HUES6 (cell line): ENCODE data around the gene NELFB.

Source experiments
- H3K27ac ChIP-seq: 2 replicates; pipeline ENCODE4 v1.7.0; 2013; ENCODE audit warnings: low read depth, mild to moderate bottlenecking, low read length, inconsistent platforms
- H3K27me3 ChIP-seq: 2 replicates; pipeline ENCODE4 v1.6.1; 2013; ENCODE audit warnings: low read length; ENCODE audit not compliant: control insufficient read depth, insufficient read depth
- H3K36me3 ChIP-seq: 2 replicates; pipeline ENCODE4 v1.6.1; 2013; ENCODE audit warnings: low read length; ENCODE audit not compliant: control insufficient read depth, insufficient read depth
- H3K4me1 ChIP-seq: 2 replicates; pipeline ENCODE4 v1.6.1; 2013; ENCODE audit warnings: low read length; ENCODE audit not compliant: control insufficient read depth, insufficient read depth
- H3K4me3 ChIP-seq: 2 replicates; pipeline ENCODE4 v1.5.1; 2013; ENCODE audit warnings: low read depth, low read length
- H3K9ac ChIP-seq: one replicate; pipeline ENCODE4 v1.6.1; 2013; ENCODE audit warnings: mild to moderate bottlenecking, low read length
- H3K9me3 ChIP-seq: 2 replicates; pipeline ENCODE4 v1.6.1; 2013; ENCODE audit warnings: low read depth, low read length; ENCODE audit not compliant: control insufficient read depth, insufficient read depth

Gene NELFB

GRCh38 chr9:137299938-137300337 lies 44.8 kb downstream of the NELFB start:
- peaks cover 55% of the 10 kb centered on the region for H3K4me1 ChIP-seq
- no peak overlapping the region for H3K27ac ChIP-seq
- H3K9ac ChIP-seq: no peak overlapping the region
- no peaks in the 10 kb centered on the region for H3K36me3 ChIP-seq
- H3K9me3 ChIP-seq: no peaks in the 10 kb centered on the region
- peak overlapping the region; percentile 77 for H3K4me3 ChIP-seq
- peaks cover 56% of the 10 kb centered on the region for H3K27me3 ChIP-seq

- Histone ChIP-seq H3K4me3 (peak overlapping the region; percentile 77), H3K36me3 (no peaks in the 10 kb centered on the region), H3K9me3 (no peaks in the 10 kb centered on the region), H3K9ac (no peak overlapping the region), H3K27ac (no peak overlapping the region), H3K4me1 (peaks cover 60% of the 10 kb centered on the region), H3K27me3 (peaks cover 54% of the 10 kb centered on the region)
These were observed 45.5 kb downstream of the NELFB start for GRCh38 chr9:137300567-137301080.

DNA sequence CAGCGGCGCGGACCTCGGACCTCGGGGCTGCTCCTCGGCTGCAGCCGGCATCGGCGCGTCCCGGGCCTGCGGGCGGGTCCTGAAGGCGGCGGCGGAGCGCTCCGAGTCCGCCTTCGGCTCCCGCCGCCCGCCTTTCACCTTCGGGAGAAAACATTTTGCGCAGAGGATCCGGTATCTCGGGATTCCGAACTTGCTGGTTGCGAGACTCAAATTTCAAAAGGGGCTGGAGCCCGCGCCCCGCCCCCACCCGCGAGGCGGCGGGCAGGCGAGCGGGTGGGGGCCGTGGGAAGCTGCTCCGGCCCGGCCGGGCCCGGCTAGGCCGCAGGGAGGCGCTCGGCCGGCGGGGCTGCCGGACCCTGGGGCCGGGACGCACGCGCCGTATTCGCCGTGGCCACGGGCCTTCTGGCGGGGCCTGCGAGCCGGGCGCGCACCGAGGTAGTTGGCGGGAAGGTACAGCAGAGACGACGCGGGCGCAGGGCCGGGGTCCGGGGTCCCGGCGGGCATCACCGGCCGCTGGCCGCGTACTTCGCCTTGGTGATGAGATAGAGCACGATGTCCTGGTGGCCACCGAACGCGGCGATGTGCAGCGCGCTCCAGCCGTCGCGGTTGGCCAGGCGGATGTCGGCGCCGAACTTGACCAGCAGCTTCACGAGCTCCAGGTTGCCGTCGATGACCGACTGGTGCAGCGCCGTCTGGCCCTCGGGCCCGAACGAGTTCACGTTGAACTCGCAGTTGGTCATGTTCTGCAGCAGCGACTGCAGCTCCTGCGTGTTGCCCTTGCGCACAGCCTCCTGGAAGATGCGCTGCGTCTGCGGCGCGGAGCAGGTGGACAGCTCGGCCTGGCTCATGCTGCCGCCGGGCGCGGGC lies 46.2 kb downstream of the NELFB start:
- peak overlapping the region; percentile 77 for H3K4me3 ChIP-seq
- H3K27me3 ChIP-seq: peaks cover 50% of the 10 kb centered on the region
- no peaks in the 10 kb centered on the region for H3K9me3 ChIP-seq
- no peak overlapping the region for H3K27ac ChIP-seq
- H3K9ac ChIP-seq: peak overlapping the region; percentile 59
- H3K4me1 ChIP-seq: peaks cover 65% of the 10 kb centered on the region
- H3K36me3 ChIP-seq: no peaks in the 10 kb centered on the region

- no peaks in the 10 kb centered on the region for H3K9me3 ChIP-seq
- peaks cover 62% of the 10 kb centered on the region for H3K4me1 ChIP-seq
- H3K36me3 ChIP-seq: no peaks in the 10 kb centered on the region
- H3K4me3 ChIP-seq: peak within 1 kb of the TSS; percentile 77
- peaks cover 42% of the 10 kb centered on the region for H3K27me3 ChIP-seq
- no peak within 1 kb of the TSS for H3K27ac ChIP-seq
- H3K9ac ChIP-seq: peak within 1 kb of the TSS; percentile 59
These were observed 47.0 kb downstream of the NELFB start, which contains the start of gene NRARP for GRCh38 chr9:137302118-137302448. Gene NRARP, minus strand, starts transcription at chr9:137302271. Its CDS starts 343 bp downstream, at chr9:137301928.

DNA sequence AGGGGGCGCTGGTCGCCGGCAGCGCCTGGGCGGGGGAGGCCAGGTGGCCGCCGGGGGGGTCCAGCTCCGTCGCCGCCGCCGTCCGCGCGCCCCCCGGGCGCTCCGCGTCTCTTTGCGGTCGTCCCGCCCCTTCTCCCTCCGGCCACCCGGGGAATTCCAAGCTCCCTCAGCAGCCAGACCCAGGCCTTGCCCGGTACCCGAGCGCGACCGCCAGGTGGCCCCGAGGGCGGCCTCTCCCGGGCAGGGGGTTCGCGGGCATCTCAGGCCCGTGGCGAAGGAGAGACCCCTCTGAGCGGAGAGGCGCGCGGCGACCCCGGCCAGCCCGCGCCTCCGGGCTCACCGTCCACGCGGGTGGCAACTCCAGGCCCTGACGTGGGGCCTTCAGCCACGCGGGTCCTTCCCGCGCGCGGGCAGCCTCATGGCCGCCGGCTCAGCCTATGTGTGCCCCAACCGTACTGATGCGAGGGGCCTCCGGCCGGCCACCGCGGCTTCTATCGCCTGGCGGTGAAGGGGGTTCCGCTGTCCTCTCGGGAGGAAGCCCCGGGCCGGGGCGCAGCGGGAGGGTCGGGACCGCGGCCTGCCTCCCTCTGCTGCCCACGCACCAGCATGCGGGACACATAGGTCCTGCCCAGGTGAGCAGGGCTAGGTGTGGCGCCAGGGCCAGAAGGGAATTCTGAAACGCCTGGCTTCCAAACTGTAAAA lies 47.5 kb downstream of the NELFB start:
- H3K4me1 ChIP-seq: peaks cover 63% of the 10 kb centered on the region
- peak overlapping the region; percentile 22 for H3K9ac ChIP-seq
- H3K36me3 ChIP-seq: no peaks in the 10 kb centered on the region
- no peaks in the 10 kb centered on the region for H3K9me3 ChIP-seq
- no peak overlapping the region for H3K27ac ChIP-seq
- H3K4me3 ChIP-seq: peak overlapping the region; percentile 46
- H3K27me3 ChIP-seq: peaks cover 37% of the 10 kb centered on the region; the same call in 1 of the 2 replicates

DNA sequence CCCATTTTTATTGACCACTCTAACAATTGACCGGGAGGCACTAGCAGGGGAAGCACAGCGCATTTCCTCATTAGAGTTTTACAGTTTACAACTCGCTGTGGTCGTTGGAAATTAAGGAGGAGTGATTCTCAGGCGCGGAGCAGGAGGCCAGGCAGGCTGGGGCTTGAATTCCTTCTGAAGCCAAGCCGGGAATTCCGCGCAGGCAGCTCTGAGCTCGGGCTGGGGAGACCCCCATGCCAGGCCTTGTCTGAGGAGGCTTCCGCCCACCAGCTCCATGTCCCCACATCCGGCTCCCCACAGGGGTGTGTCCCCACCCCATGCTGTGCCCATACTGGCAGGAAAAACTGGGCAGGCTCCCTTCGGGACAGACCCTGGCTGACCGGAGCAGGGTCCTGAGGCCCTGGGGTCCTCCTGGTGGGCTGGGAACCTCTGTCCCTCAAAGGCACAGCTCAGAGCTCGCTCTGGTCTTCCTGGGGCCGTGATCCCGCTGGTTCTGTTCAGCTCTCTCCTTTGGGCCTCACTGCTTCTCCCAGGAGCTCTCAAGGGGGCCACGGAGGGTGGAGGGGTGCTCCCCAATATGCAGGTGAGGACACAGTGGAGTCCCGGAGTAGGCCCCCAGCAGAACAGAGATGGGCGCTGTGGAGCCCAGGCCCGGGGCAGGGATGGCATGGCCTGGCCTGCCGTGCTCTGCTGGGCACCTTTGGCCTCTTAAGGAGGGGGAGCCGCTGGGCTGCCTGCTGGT lies 48.2 kb downstream of the NELFB start:
- H3K4me3 ChIP-seq: peak overlapping the region; percentile 46
- H3K9me3 ChIP-seq: no peaks in the 10 kb centered on the region
- no peaks in the 10 kb centered on the region for H3K36me3 ChIP-seq
- peak overlapping the region; percentile 22 for H3K9ac ChIP-seq
- peaks cover 57% of the 10 kb centered on the region for H3K4me1 ChIP-seq
- H3K27ac ChIP-seq: no peak overlapping the region
- H3K27me3 ChIP-seq: peaks cover 31% of the 10 kb centered on the region; the same call in 1 of the 2 replicates

DNA sequence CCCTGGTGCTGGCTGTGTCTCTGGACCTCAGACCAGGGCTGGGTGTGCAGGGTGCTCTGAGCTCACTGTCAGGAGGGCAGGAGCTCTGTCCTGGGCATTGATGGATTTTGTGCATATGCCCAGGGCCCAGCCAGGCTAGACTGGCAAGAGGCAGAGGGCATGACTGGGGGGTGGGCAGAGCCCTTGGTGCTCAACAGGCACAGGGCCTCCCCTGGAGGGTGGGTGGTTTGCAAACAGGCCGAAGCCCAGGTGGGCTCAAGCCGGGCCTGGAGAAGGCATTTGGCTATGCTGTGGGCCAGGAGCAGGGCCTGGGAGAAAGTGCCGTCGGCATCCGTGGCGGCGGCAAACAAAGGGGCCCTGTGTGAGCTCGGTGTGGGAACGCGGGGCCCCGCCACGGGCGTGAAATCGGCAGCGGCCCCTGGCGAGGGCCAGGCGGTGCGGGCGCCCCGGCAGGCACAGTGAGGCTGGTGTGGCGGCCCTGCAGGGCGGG lies 48.8 kb downstream of the NELFB start:
- H3K4me1 ChIP-seq: peaks cover 51% of the 10 kb centered on the region
- no peaks in the 10 kb centered on the region for H3K36me3 ChIP-seq
- no peak overlapping the region for H3K4me3 ChIP-seq
- H3K9ac ChIP-seq: no peak overlapping the region
- no peak overlapping the region for H3K27ac ChIP-seq
- no peaks in the 10 kb centered on the region for H3K9me3 ChIP-seq
- peaks cover 25% of the 10 kb centered on the region; the same call in 1 of the 2 replicates for H3K27me3 ChIP-seq

- peaks cover 46% of the 10 kb centered on the region for H3K4me1 ChIP-seq
- H3K9me3 ChIP-seq: no peaks in the 10 kb centered on the region
- H3K27me3 ChIP-seq: peaks cover 20% of the 10 kb centered on the region; the same call in 1 of the 2 replicates
- H3K36me3 ChIP-seq: no peaks in the 10 kb centered on the region
- no peak overlapping the region for H3K9ac ChIP-seq
- H3K4me3 ChIP-seq: no peak overlapping the region
- H3K27ac ChIP-seq: no peak overlapping the region
These were observed 49.4 kb downstream of the NELFB start for GRCh38 chr9:137304383-137305059.

DNA sequence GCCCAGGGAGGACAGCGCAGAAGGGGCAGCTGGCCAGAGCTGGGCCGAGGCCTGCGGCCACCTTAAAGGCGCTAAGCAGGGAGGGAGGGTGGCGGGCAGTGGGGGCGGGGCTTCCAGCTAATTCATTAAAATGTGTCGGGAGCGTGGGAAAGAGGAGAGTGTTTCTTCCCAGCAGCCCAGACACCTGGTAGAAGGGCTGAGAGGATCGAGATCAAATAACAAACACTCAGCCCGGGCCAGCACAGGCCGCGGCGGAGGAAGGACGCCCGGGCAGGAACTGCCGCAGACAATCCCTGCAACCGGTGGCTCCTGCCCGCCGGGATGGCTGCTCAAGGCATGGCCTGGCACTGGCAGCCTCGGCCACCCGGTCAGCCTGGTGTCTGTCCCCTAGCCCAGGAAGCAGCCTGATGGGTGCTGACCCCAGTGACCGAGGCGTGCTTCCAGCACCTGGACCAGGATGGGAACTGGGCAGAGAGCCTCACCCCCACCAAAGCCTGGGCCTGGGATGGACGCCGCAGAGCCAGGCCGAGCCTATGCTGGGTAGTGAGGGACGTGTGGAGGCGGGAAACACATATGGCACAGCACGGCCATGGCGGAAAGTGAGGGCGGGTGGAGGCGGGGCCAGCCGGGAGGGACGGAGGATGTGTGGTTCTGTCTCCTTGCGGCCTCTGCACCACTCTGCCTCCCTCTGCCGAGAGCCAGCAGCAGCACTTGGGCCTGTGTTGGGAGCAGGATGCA lies 50.1 kb downstream of the NELFB start:
- H3K4me3 ChIP-seq: peak overlapping the region; percentile 22; the same call in 1 of the 2 replicates
- H3K9me3 ChIP-seq: no peaks in the 10 kb centered on the region
- H3K27ac ChIP-seq: no peak overlapping the region
- H3K9ac ChIP-seq: peak overlapping the region; percentile 34
- H3K27me3 ChIP-seq: peaks cover 13% of the 10 kb centered on the region; the same call in 1 of the 2 replicates
- peaks cover 46% of the 10 kb centered on the region for H3K4me1 ChIP-seq
- H3K36me3 ChIP-seq: no peaks in the 10 kb centered on the region

DNA sequence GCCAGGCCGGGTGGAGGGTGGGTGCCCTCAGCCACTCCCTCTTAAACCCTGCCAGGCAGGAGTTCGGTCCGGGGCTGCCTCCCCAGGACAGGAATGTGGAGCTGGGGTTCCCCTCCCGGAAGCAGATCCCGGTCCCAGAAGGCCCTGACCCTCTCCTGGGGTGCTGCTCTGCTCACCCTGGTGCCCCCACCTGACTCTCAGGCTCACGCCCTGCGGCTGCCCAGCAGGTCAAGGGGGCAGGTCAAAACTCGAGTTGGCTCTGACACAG lies 50.6 kb downstream of the NELFB start:
- Histone ChIP-seq H3K9me3 (no peaks in the 10 kb centered on the region), H3K27ac (no peak overlapping the region), H3K4me3 (no peak overlapping the region), H3K4me1 (peaks cover 50% of the 10 kb centered on the region), H3K36me3 (no peaks in the 10 kb centered on the region), H3K9ac (no peak overlapping the region), H3K27me3 (peaks cover 12% of the 10 kb centered on the region; the same call in 1 of the 2 replicates)
